HG03354 (cell line): ENCODE results near the gene SP140.

Experiments used
- ATAC-seq: cut with Tn5 transposase; IDR thresholded peaks from one replicate; pipeline ENCODE4 v1.9.1; 2021; ENCODE audit warnings: mild to moderate bottlenecking; ENCODE audit not compliant: unreplicated experiment, poor library complexity, severe bottlenecking

The SP140 gene

DNA sequence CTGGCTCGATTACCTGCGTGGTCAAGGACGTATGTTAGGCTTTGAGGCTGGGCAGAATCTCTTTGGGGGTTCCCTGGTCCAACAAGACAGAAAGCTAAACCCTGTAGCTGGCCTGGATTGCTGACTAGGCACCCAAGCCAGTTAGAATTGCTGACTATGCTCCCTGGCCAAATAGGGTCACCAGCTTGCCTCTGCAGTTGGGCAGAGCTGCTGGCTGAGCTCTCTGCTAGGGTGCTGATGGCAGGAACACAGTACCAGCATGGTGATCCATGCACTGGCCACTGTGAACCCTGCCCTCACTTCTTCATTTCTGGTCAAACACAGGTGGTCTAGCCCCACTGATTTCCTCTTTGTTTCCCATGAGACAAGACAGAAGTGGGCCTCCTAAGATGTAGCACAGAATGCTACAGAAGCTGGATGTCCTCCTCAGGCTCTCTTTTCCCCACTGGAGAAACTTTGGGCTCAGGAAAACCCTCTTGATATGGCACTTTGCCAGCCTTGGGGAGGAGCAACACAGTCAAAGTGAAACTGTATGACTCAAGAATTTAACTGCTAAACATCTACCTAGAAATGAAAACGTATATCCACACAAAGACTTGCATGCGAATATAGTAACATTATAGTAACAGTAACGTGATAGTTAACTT lies 122.2 kb downstream of the SP140 start:
- ATAC-seq: peak; percentile 77

DNA sequence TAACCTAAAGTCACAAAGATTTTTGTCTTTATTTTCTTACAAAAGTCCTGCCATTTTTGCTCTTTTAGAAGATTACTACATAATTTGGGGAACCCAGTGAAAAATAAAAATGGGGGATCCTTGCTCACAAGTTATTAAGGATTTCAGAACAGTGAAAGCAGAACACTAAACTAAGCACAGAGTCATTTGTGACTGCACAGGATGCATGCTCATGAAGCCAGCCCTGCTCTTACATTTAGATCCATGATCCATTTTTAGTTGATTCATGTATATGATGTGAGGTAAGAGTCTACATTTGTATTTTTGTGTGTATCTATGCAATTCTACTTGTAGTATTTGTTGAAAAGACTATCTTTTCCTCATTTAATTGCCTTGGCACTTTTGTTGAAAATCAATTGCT lies 123.3 kb downstream of the SP140 start:
- no peak for ATAC-seq

DNA sequence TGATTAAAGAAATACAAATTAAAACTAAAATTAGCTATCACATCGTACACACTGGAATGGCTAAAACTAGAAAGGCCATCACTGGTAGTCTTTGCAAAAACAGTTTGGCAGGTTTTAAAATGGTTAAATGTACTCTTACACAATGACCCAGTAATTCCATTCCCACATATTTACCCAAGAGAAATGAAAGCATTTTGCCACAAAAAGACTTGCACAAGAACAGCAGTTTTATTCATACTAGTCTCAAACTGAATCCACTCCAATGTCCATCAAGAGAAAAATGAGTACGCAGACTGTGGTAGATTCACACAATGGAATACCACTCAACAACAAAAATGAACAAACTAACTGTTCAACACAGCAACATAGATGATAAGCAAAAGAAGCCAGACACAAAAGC lies 130.5 kb downstream of the SP140 start:
- no peak for ATAC-seq

DNA sequence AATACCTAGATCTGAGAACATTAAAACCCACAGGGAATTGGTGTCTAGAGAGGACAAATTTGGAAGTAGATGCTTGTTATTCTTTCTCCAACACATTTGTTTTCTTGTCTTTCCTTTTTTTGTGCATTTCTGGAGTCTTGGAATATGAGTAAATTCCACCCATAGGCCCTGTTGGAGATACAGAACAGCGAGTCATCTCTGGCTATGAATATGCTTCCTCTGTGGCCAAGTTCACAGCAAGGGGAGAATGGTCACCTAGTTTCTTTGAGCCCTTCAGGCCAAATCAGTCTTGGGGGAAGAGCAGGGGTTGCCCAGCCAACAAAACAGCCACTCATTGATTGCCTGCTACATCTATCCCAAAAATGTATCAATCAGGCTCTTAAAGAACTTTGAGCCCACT lies 132.8 kb downstream of the SP140 start:
- ATAC-seq: no peak

DNA sequence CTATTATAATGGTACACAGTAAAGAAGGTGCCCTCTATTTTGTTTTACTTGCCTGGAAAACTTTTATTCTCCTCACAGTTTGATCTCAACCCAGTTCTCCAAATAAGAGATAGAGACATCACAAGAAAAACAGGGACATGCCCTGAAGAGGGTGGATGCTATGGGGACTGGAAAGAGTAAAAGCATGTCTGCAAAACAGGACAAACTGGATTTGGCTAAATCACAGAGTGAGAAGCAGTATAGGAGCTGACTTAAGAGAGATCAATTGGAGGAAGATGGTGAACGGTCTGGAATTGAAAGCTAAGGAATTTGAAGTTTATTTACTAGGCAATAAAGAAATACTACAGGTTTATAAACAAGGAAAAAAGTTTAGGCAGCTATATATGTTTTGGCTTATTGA lies 134.5 kb downstream of the SP140 start:
- ATAC-seq: no peak

DNA sequence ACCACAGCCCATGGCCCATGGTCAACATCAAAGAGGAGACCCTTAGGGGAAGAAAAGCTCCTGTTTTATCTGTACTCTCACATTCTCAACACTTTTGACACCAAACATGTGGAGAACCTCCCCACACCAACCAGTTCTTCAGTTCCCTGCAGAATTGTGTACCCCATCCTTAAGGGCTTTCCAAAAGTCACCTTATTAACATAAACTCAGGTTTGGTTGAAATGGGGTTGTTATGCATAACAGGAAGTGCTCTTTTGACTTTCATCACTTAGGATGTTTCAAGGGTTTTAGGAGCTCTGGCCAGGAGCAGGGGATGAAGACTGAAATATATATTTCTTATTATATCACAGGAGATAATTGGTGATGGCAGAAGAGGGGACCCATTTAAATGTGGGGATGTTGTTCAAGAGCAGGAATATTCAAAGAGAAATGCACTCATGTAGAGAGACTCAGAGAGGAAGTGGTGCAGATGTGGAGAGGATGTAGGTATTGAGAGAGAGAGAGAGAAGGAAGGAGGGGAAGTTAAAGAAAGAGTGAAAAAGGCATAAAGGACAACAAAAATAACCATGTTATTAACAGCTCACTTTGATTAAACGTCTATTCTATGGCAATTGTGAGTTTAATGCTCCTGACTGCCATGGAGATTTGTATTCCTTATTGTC lies 136.6 kb downstream of the SP140 start:
- no peak for ATAC-seq
